ENCODE measurements around the gene DOCK7.
"Not testable (repeated sequence)": the region's sequence is repeated elsewhere in the genome, so short reads cannot be mapped to it uniquely, and the experiment has no call there.

GRCh38 chr1:62527346-62527745, 160.8 kb downstream of the DOCK7 start:
- not testable (repeated sequence) for TF ChIP-seq EZH2phosphoT487 (IDR thresholded peaks at IDR 0.05; ENCODE audit: borderline replicate concordance, low read length); CTCF (conservative IDR thresholded peaks at IDR 0.05; ENCODE audit: low read depth, low read length); EZH2 (IDR thresholded peaks at IDR 0.05; ENCODE audit: low read length, unreplicated experiment)
